A549 (cell line): ENCODE results near the gene SDR39U1. TPM values are rescaled to one million over a fixed set of nuclear protein-coding genes. Genes with fewer than 3 reads are reported as not detected.

Experiments used
- ATAC-seq, 2 experiments: fragments of 200-7000 bp in 1 of 2; fragments of >200 bp in 1 of 2; cut with Nextera tagmentation in 1 of 2; cut with Tn5 transposase in 1 of 2; 3 replicates each; pipeline versions ENCODE4 v1.8.0 to v1.9.1; 2018 to 2020; ENCODE audit warnings: mild to moderate bottlenecking in 1 of 2, moderate library complexity in 1 of 2
- CTCF ChIA-PET: fragments of 300-600 bp; sonication (Branson Sonifier 250); formaldehyde crosslinking; extraction: SDS; loops from one replicate; lab custom pipeline; 2021; ENCODE audit warnings: antibody characterized with exemption, inconsistent platforms; lab: Yijun Ruan, JAX
- POLR2A ChIA-PET: fragments of 350-600 bp; formaldehyde crosslinking; extraction: SDS; loops from one replicate; lab custom pipeline; 2021; ENCODE audit warnings: antibody characterized with exemption, inconsistent platforms; lab: Yijun Ruan, JAX
- DNase-seq, 2 experiments: peaks; one replicate each; pipeline versions ENCODE4 v3.0.0 to v3.0.0-alpha.2; 2011 to 2016; ENCODE audit warnings: low read depth in 1 of 2, low spot score in 1 of 2
- FAIRE-seq: peaks from 2 replicates; lab custom pipeline; 2011; peaks lifted over from hg19 to GRCh38; lab: Jason Lieb, UNC
- H3K27ac ChIP-seq, 2 experiments: fragments of >200 bp; sonication (Bioruptor Twin); formaldehyde crosslinking; 3 replicates each; pipeline ENCODE4 v1.5.1; 2016 to 2017
- H3K4me1 ChIP-seq: fragments of >200 bp; sonication (Bioruptor Twin); formaldehyde crosslinking; 3 replicates; pipeline ENCODE4 v1.6.1; 2016
- H3K4me2 ChIP-seq: fragments of >200 bp; sonication (Bioruptor Twin); formaldehyde crosslinking; 3 replicates; pipeline ENCODE4 v1.6.1; 2016
- H3K4me3 ChIP-seq: fragments of >200 bp; sonication (Bioruptor Twin); formaldehyde crosslinking; 3 replicates; pipeline ENCODE4 v1.5.1; 2016
- H3K9me3 ChIP-seq: fragments of >200 bp; sonication (Bioruptor Twin); formaldehyde crosslinking; 3 replicates; pipeline ENCODE4 v1.6.1; 2016
- ATOH8 ChIP-seq: fragments of 250-450 bp; sonication (Bioruptor Pico); IDR thresholded peaks from 2 replicates; pipeline ENCODE4 v1.5.0; 2020; ENCODE audit warnings: low read depth, mild to moderate bottlenecking, moderate library complexity
- BCL3 ChIP-seq: fragments of >200 bp; sonication (Bioruptor Twin); formaldehyde crosslinking; IDR thresholded peaks from 3 replicates; pipeline ENCODE4 v1.6.1; 2016
- BHLHE40 ChIP-seq: IDR thresholded peaks from 2 replicates; pipeline ENCODE4 v1.6.1; 2012; ENCODE audit warnings: low read depth, low read length, inconsistent platforms
- CBX2 ChIP-seq: fragments of 200-600 bp; sonication (generic); IDR thresholded peaks from 2 replicates; pipeline ENCODE4 v1.6.1; 2016; ENCODE audit warnings: low read depth, mild to moderate bottlenecking, borderline replicate concordance
- CEBPB ChIP-seq, 2 experiments: fragments of >200 bp in 1 of 2; sonication (Bioruptor Twin) in 1 of 2; formaldehyde crosslinking in 1 of 2; IDR thresholded peaks; 2 replicates each; pipeline ENCODE4 v1.6.1; 2012 to 2016
- CHD2 ChIP-seq: fragments of 150-350 bp; IDR thresholded peaks from 2 replicates; pipeline ENCODE4 v1.6.1; 2014; ENCODE audit warnings: low read length; ENCODE audit not compliant: partially characterized antibody
- EHF ChIP-seq: fragments of 250-450 bp; sonication (Bioruptor Pico); IDR thresholded peaks from 2 replicates; pipeline ENCODE4 v1.5.0; 2020; ENCODE audit warnings: mild to moderate bottlenecking
- EHMT2 ChIP-seq: fragments of 200-600 bp; sonication (generic); IDR thresholded peaks from 2 replicates; pipeline ENCODE4 v1.6.1; 2016; ENCODE audit warnings: antibody characterized with exemption, low read depth, mild to moderate bottlenecking, moderate library complexity
- ELK1 ChIP-seq: fragments of 150-350 bp; IDR thresholded peaks from 2 replicates; pipeline ENCODE4 v1.6.1; 2014; ENCODE audit warnings: low read depth, mild to moderate bottlenecking, low read length
- ESRRA ChIP-seq: fragments of 150-350 bp; IDR thresholded peaks from 2 replicates; pipeline ENCODE4 v1.6.1; 2014; ENCODE audit warnings: mild to moderate bottlenecking, low read length, borderline replicate concordance
- FOXS1 ChIP-seq: fragments of 250-450 bp; sonication (Bioruptor Pico); IDR thresholded peaks from 2 replicates; pipeline ENCODE4 v1.5.0; 2020; ENCODE audit warnings: mild to moderate bottlenecking, moderate library complexity
- GATA3 ChIP-seq: IDR thresholded peaks from 2 replicates; pipeline ENCODE4 v1.6.1; 2012; ENCODE audit warnings: borderline replicate concordance
- HMGXB4 ChIP-seq: fragments of 250-450 bp; sonication (Bioruptor Pico); IDR thresholded peaks from 2 replicates; pipeline ENCODE4 v1.5.0; 2021; ENCODE audit warnings: mild to moderate bottlenecking, moderate library complexity, borderline replicate concordance
- HOXB13 ChIP-seq: fragments of 250-450 bp; sonication (Bioruptor Pico); IDR thresholded peaks from 2 replicates; pipeline ENCODE4 v1.5.0; 2020; ENCODE audit warnings: low read depth, mild to moderate bottlenecking, moderate library complexity
- HOXB5 ChIP-seq: fragments of 250-450 bp; sonication (Bioruptor Pico); IDR thresholded peaks from 2 replicates; pipeline ENCODE4 v1.5.0; 2020; ENCODE audit warnings: mild to moderate bottlenecking, moderate library complexity
- JUN ChIP-seq, 2 experiments: fragments of >200 bp; sonication (Bioruptor Twin); formaldehyde crosslinking; IDR thresholded peaks; 2 replicates in 1 of 2; 3 replicates in 1 of 2; pipeline ENCODE4 v1.6.1; 2016 to 2017
- JUNB ChIP-seq: fragments of >200 bp; sonication (Bioruptor Twin); formaldehyde crosslinking; IDR thresholded peaks from 2 replicates; pipeline ENCODE4 v1.6.1; 2016
- MAFK ChIP-seq: fragments of 450-650 bp; IDR thresholded peaks from 2 replicates; pipeline ENCODE4 v1.6.1; 2014; ENCODE audit not compliant: partially characterized antibody
- MAX ChIP-seq: IDR thresholded peaks from 2 replicates; pipeline ENCODE4 v1.6.1; 2012
- MYC ChIP-seq: IDR thresholded peaks from 2 replicates; pipeline ENCODE4 v1.6.1; 2012; ENCODE audit warnings: mild to moderate bottlenecking, inconsistent platforms, low read length, improper control_type of control experiment, borderline replicate concordance
- PBX3 ChIP-seq: IDR thresholded peaks from 2 replicates; pipeline ENCODE4 v1.6.1; 2012
- PHF8 ChIP-seq: fragments of 200-600 bp; sonication (generic); IDR thresholded peaks from 2 replicates; pipeline ENCODE4 v1.6.1; 2016; ENCODE audit warnings: low read depth, mild to moderate bottlenecking, antibody characterized with exemption, moderate library complexity, borderline replicate concordance
- POLR2A ChIP-seq: IDR thresholded peaks from 2 replicates; pipeline ENCODE4 v1.6.1; 2012; ENCODE audit warnings: mild to moderate bottlenecking, low read length
- POLR2AphosphoS2 ChIP-seq: conservative IDR thresholded peaks from 2 replicates; pipeline ENCODE4 v1.6.1; 2012; ENCODE audit warnings: low read length, improper control_type of control experiment, inconsistent platforms
- RAD21 ChIP-seq, 2 experiments: fragments of >200 bp in 1 of 2; sonication (Bioruptor Twin) in 1 of 2; formaldehyde crosslinking in 1 of 2; IDR thresholded peaks in 1 of 2; conservative IDR thresholded peaks in 1 of 2; 2 replicates in 1 of 2; 3 replicates in 1 of 2; pipeline ENCODE4 v1.6.1; 2012 to 2018; ENCODE audit warnings: inconsistent platforms in 1 of 2
- RFX5 ChIP-seq: fragments of 450-650 bp; IDR thresholded peaks from 2 replicates; pipeline ENCODE4 v1.7.1; 2014; ENCODE audit warnings: antibody characterized with exemption, mild to moderate bottlenecking, moderate library complexity
- RNF2 ChIP-seq: fragments of 200-600 bp; sonication (generic); IDR thresholded peaks from 2 replicates; pipeline ENCODE4 v1.6.1; 2016; ENCODE audit warnings: low read depth, mild to moderate bottlenecking, antibody characterized with exemption, moderate library complexity, borderline replicate concordance
- SMC3 ChIP-seq: fragments of >200 bp; sonication (Bioruptor Twin); formaldehyde crosslinking; IDR thresholded peaks from 3 replicates; pipeline ENCODE4 v1.6.1; 2018; ENCODE audit warnings: inconsistent platforms
- TP53 ChIP-seq: fragments of 250-450 bp; sonication (Bioruptor Pico); IDR thresholded peaks from 2 replicates; pipeline ENCODE4 v1.5.0; 2021; ENCODE audit warnings: mild to moderate bottlenecking, moderate library complexity
- USF2 ChIP-seq: fragments of 450-650 bp; IDR thresholded peaks from 2 replicates; pipeline ENCODE4 v1.6.1; 2014; ENCODE audit warnings: antibody characterized with exemption
- ZFP36 ChIP-seq: fragments of 450-650 bp; IDR thresholded peaks from 2 replicates; pipeline ENCODE4 v1.6.1; 2014; ENCODE audit warnings: borderline replicate concordance; ENCODE audit not compliant: partially characterized antibody
- whole genome bisulfite sequencing: methylation state at CpG from one replicate; pipeline ENCODE4 v1.1.6; 2017; ENCODE audit errors: missing lambda C conversion rate; 5-methylcytosine and 5-hydroxymethylcytosine counted together
- polyA plus RNA-seq, 4 experiments: library from polyadenylated mRNA; depleted of rRNA in 3 of 4; stranded (reverse); fragments of >200 nt; fragmentation: RNase III in 1 of 4; extraction: RNeasy Plus Mini Kit Qiagen cat#74134 plus additional on column Dnase treatment in 1 of 4; gene quantifications; 2 replicates in 3 of 4; 3 replicates in 1 of 4; pipeline ENCODE4 v1.2.3, GENCODE V29; 2011 to 2017

The SDR39U1 gene
- polyA plus RNA-seq, 2 of the 4 experiments (the other 2 are of a cell fraction) = 57.3 to 61.1 TPM

GRCh38 chr14:24435998-24436354, 6.6 kb downstream of the SDR39U1 start:
- FAIRE-seq (no peak), ATAC-seq (no peak), DNase-seq (no peak)
- 76% methylated on average over 6 of the region's 6 CpGs for WGBS
- H3K27ac ChIP-seq = no peak overlapping the region
- ChIA-PET POLR2A (interaction anchor here (1.1 to 3.1 kb wide), 4 partner anchors 103 to 194 kb away, joined by 3 to 19 read pairs (median 4); partner anchors contain the start of gene TINF2), CTCF (interaction anchor here (0.5 to 18.0 kb wide), 22 partner anchors 9 to 347 kb away, joined by 3 to 1142 read pairs (median 6); partner anchors contain the start of genes ADCY4, CIDEB, DHRS1 and LTB4R)
- H3K4me1 ChIP-seq = peaks cover 7% of the 10 kb centered on the region
- TF ChIP-seq ATOH8 (no peak), RFX5 (no peak), ELK1 (no peak), HOXB13 (CRISPR knock-in tag) (no peak), RNF2 (no peak), CHD2 (no peak), BCL3 (no peak), PBX3 (no peak), EHMT2 (no peak), TP53 (no peak), CBX2 (no peak), BHLHE40 (no peak), RAD21 (conservative IDR thresholded peaks at IDR 0.05 in 1 of 2, IDR thresholded peaks at IDR 0.05 in 1 of 2) (no peak), MYC (no peak), CEBPB (IDR thresholded peaks at IDR 0.05) (no peak), USF2 (no peak), POLR2A (no peak), SMC3 (no peak)
- no peak overlapping the region for H3K4me2 ChIP-seq
- no peak overlapping the region for H3K4me3 ChIP-seq
- no peaks in the 10 kb centered on the region for H3K9me3 ChIP-seq

GRCh38 chr14:24435192-24435810, 7.3 kb downstream of the SDR39U1 start:
- no peaks in the 10 kb centered on the region for H3K9me3 ChIP-seq
- peaks cover 8% of the 10 kb centered on the region for H3K4me1 ChIP-seq
- FAIRE-seq = no peak
- TF ChIP-seq MAX = no peak
- no peak for TF ChIP-seq FOXS1 (CRISPR knock-in tag)
- TF ChIP-seq HOXB5 = no peak
- no peak for TF ChIP-seq POLR2AphosphoS2
- no peak for TF ChIP-seq RNF2
- TF ChIP-seq ESRRA = no peak
- TF ChIP-seq EHF (CRISPR knock-in tag) = no peak
- TF ChIP-seq GATA3 = no peak
- no peak for TF ChIP-seq JUN (IDR thresholded peaks at IDR 0.05)
- no peak for TF ChIP-seq ATOH8
- TF ChIP-seq JUNB = no peak
- no peak for TF ChIP-seq HMGXB4
- no peak for TF ChIP-seq PHF8
- no peak for TF ChIP-seq MAFK
- no peak for TF ChIP-seq ZFP36
- TF ChIP-seq, all 56 proteins: peak for 0
- Histone ChIP-seq H3K27ac (no peak overlapping the region), H3K4me2 (no peak overlapping the region), H3K4me3 (no peak overlapping the region)
- ATAC-seq (no peak), DNase-seq (no peak)
- WGBS = 76% methylated on average over 2 of the region's 2 CpGs
- ChIA-PET CTCF (interaction anchor here (0.6 to 18.0 kb wide), 15 partner anchors 10 to 192 kb away, joined by 3 to 1142 read pairs (median 10); partner anchors contain the start of genes ADCY4, CIDEB, DHRS1 and LTB4R), POLR2A (interaction anchor here (1.1 to 3.1 kb wide), 3 partner anchors 16 to 193 kb away, joined by 3 to 19 read pairs (median 4); partner anchors contain the start of gene TINF2)
